Kidney (tissue), 14 donors: ENCODE measurements around the gene GSG1L. TPM values are rescaled to one million over a fixed set of nuclear protein-coding genes. Genes with fewer than 3 reads are reported as not detected.

Experiments
- DNase-seq, 5 donors: peaks; one replicate each; pipeline ENCODE4 v3.0.0-alpha.2; 2013 to 2020
- FAIRE-seq: peaks from 2 replicates; lab custom pipeline; 2012; peaks lifted over from hg19 to GRCh38; lab: Jason Lieb, UNC
- H3K27ac ChIP-seq, 2 donors: one replicate each; pipeline ENCODE4 v1.7.0; 2013; ENCODE audit warnings: low read depth in 2 of 2, low read length in 2 of 2, inconsistent platforms in 1 of 2
- H3K27me3 ChIP-seq: one replicate; pipeline ENCODE4 v1.7.1; 2013; ENCODE audit warnings: low read length, inconsistent platforms; ENCODE audit not compliant: control insufficient read depth, insufficient read depth
- H3K36me3 ChIP-seq, 3 donors: one replicate each; pipeline versions ENCODE4 v1.7.0 to v1.7.1; 2013; ENCODE audit warnings: low read length in 3 of 3, control low read depth in 1 of 3, inconsistent platforms in 1 of 3; ENCODE audit not compliant: insufficient read depth in 3 of 3, control insufficient read depth in 2 of 3
- H3K4me1 ChIP-seq, 3 donors: one replicate each; pipeline versions ENCODE4 v1.7.0 to v1.7.1; 2013; ENCODE audit warnings: low read length in 3 of 3, inconsistent platforms in 1 of 3, low read depth in 1 of 3; ENCODE audit not compliant: control insufficient read depth in 2 of 3, insufficient read depth in 2 of 3
- H3K4me3 ChIP-seq, 3 donors: one replicate each; pipeline versions ENCODE4 v1.7.0 to v1.8.1; 2013; ENCODE audit warnings: low read length in 3 of 3, control low read depth in 1 of 3, inconsistent platforms in 1 of 3
- H3K9ac ChIP-seq, 3 donors: one replicate each; pipeline versions ENCODE4 v1.7.0 to v1.7.1; 2013; ENCODE audit warnings: low read length in 3 of 3, control low read depth in 1 of 3, inconsistent platforms in 1 of 3
- H3K9me3 ChIP-seq, 3 donors: one replicate each; pipeline versions ENCODE4 v1.7.0 to v1.7.1; 2013; ENCODE audit warnings: low read length in 3 of 3, control low read depth in 1 of 3, inconsistent platforms in 1 of 3; ENCODE audit not compliant: control insufficient read depth in 2 of 3, insufficient read depth in 1 of 3
- intact Hi-C: fragments of 100-400 bp; cut with DNase I; formaldehyde crosslinking; loops from one replicate; pipeline ENCODE4 v1.11.1; 2022
- polyA plus RNA-seq: library from polyadenylated mRNA; stranded (reverse); fragments of 350-450 nt; fragmentation: Illumina TruSeq; extraction: RNeasy Lipid Tissue Mini Kit (QIAGEN cat#74804); gene quantifications from one replicate; pipeline ENCODE4 v1.2.3, GENCODE V29; 2014; ENCODE audit warnings: low read depth, low replicate concordance; ENCODE audit not compliant: insufficient read depth
- total RNA-seq: library from RNA; stranded (reverse); fragmentation: NEBNext Ultra II Directional; extraction: Animal tissue kit (Norgen Biotek cat#: 25700); gene quantifications from one replicate; pipeline ENCODE4 v1.2.1, GENCODE V29; 2021
- TF ChIP-seq, protein P1 (sequence below): IDR thresholded peaks from 3 replicates; pipeline ENCODE4 v1.5.1; 2012; ENCODE audit warnings: mild to moderate bottlenecking, moderate library complexity, borderline replicate concordance; ENCODE audit not compliant: insufficient read depth; ENCODE audit errors: extremely low read depth
- donor health status: control.
- donor health status: control.
- donor health status: control.
- donor health status: control.
- donor health status: control.
- donor health status: DM: yes; HTN: yes; CAD: no.
- donor health status: Normal renal cell carcinoma (clear cell type).

Gene GSG1L
- total and polyA plus RNA-seq, 2 donors from 2014 or later: not detected

DNA sequence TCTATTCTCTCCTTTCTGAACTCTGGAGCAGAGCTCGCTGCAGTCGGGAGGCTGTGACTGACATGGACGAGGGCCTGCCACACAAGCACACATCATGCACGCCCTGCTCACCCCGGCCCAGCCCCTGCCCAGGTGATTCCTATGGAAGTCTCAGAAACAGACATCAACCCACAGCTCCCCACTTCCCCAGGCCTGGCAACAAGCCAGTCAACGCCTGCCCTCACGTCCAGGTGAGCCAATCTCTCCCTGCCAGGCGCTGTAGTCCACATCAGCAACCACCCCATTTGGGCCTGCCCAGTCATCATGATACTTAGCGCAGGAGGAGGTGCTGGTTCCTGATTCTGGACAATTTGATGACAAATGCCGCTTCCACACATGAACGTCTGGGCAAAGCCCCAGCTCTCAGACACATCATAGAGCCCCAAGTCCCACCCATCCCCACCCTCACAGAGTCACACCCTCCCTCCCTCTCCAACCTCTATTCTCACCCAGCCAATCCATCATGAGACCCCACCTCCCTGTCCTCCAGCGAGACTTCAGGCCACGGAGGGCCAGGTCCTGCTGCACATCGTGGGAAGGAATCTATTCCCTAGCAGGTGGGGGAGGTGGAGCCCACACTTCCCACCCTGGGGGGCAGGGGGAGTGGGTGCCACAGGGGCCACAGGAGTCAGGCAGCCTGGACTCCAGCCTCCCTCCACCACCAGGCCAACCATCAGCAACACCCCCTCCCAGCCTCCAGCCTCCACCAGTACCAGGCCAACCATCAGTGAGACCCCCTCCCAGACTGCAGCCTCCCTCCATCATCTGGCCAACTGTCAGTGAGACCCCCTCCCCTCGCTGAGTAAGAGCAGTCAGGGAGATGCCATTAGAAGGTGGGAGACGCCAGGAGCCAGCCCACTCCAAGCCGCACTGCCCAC, 33.7 kb upstream of the GSG1L start:
- Histone ChIP-seq H3K9me3 (no peaks in the 10 kb centered on the region), H3K27ac (no peak overlapping the region), H3K27me3 (no peaks in the 10 kb centered on the region), H3K36me3 (peaks cover 0 to 30% (median 16%) of the 10 kb centered on the region in 3 donors), H3K4me3 (no peak overlapping the region), H3K4me1 (no peaks in the 10 kb centered on the region), H3K9ac (no peak overlapping the region)
- no peak for FAIRE-seq
- intact Hi-C loops: no loop called here
- peak in 1 of 5 donors; percentile 78 for DNase-seq
- TF ChIP-seq, protein P1, sequence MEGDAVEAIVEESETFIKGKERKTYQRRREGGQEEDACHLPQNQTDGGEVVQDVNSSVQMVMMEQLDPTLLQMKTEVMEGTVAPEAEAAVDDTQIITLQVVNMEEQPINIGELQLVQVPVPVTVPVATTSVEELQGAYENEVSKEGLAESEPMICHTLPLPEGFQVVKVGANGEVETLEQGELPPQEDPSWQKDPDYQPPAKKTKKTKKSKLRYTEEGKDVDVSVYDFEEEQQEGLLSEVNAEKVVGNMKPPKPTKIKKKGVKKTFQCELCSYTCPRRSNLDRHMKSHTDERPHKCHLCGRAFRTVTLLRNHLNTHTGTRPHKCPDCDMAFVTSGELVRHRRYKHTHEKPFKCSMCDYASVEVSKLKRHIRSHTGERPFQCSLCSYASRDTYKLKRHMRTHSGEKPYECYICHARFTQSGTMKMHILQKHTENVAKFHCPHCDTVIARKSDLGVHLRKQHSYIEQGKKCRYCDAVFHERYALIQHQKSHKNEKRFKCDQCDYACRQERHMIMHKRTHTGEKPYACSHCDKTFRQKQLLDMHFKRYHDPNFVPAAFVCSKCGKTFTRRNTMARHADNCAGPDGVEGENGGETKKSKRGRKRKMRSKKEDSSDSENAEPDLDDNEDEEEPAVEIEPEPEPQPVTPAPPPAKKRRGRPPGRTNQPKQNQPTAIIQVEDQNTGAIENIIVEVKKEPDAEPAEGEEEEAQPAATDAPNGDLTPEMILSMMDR: no peak

DNA sequence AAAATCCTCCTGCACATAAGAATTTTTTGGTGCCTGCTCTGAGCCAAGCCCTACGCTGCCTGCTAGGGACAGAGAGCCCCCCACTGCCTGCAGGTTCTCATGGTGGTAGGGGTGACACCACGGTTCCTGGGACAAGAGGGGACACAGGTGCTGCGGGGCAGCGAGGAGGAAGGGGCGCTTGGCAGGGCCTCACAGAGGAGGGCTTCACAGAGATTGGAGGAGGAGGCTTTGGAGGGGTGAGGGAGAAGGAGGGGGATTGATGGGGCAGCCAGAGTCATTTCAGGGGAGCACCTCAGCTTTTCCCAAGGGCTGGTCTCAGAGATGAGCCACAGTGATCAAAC, 29.8 kb upstream of the GSG1L start:
- TF ChIP-seq, protein P1: no peak

DNA sequence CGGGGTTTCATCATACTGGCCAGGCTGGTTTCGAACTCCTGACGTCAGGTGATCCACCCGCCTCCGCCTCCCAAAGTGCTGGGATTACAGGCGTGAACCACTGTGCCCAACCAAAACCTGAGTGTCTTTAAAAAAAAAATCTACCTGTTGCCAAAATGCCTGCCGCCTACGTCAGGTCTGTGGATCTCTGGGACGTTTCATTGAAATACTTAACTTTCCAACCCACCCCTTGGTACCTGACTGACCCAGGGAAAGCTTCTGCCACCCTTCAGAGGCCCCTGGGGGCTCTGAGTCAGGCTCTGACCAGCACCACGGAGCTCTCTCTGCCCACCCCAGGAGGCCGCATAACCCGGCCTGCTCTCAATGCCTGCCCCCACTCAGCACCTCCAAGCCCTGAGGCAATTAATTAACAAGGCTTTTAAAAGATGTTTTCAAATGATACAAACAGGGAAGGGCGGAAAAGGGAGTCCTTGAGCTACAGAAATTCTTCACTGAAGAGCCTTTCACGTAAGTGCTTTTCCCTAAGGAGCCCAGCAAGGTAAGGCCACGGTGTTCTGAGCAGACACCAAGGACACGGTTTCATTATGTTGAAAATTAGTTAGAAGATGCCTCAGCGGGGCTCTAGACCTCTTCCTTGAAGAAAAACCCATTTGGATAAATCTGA, 29.3 kb upstream of the GSG1L start:
- FAIRE-seq: no peak
- H3K9me3 ChIP-seq: no peaks in the 10 kb centered on the region
- H3K36me3 ChIP-seq: no peaks in the 10 kb centered on the region
- H3K27me3 ChIP-seq: no peaks in the 10 kb centered on the region
- TF ChIP-seq, protein P1: no peak
- no peak overlapping the region for H3K9ac ChIP-seq
- H3K27ac ChIP-seq: no peak overlapping the region
- H3K4me3 ChIP-seq: no peak overlapping the region
- peak in 1 of 5 donors; percentile 18 for DNase-seq
- no peaks in the 10 kb centered on the region for H3K4me1 ChIP-seq
- intact Hi-C loops: no loop called here

More for the DNA sequence above, 29.8 kb upstream of the GSG1L start:
- H3K27ac ChIP-seq: no peak overlapping the region
- FAIRE-seq: no peak
- intact Hi-C loops: no loop called here
- H3K9me3 ChIP-seq: no peaks in the 10 kb centered on the region
- H3K9ac ChIP-seq: no peak overlapping the region
- H3K4me3 ChIP-seq: no peak overlapping the region
- no peaks in the 10 kb centered on the region for H3K27me3 ChIP-seq
- DNase-seq: peak in 1 of 5 donors; percentile 46
- H3K36me3 ChIP-seq: peaks cover 0 to 5% (median 0%) of the 10 kb centered on the region in 3 donors
- no peaks in the 10 kb centered on the region for H3K4me1 ChIP-seq
